Transverse colon (tissue), 4 donors: ENCODE results near the gene BPIFA3. TPM values are rescaled to one million over a fixed set of nuclear protein-coding genes. Genes with fewer than 3 reads are reported as not detected.

Experiments
- DNase-seq: peaks from one replicate; pipeline ENCODE4 v3.0.0-alpha.2; 2019
- H3K27ac ChIP-seq, 4 donors: fragments of 200-600 bp; sonication (generic); 2 replicates each; pipeline ENCODE4 v1.5.1; 2016 to 2018; ENCODE audit warnings: inconsistent platforms in 4 of 4
- H3K27me3 ChIP-seq: fragments of 200-600 bp; sonication (generic); 2 replicates; pipeline ENCODE4 v1.5.1; 2017; ENCODE audit warnings: inconsistent platforms
- H3K36me3 ChIP-seq, 4 donors: fragments of 200-600 bp; sonication (generic); 2 replicates each; pipeline ENCODE4 v1.5.1; 2017 to 2019; ENCODE audit warnings: inconsistent platforms in 4 of 4
- H3K4me1 ChIP-seq, 4 donors: fragments of 200-600 bp; sonication (generic); 2 replicates each; pipeline ENCODE4 v1.5.1; 2017 to 2020; ENCODE audit warnings: inconsistent platforms in 4 of 4
- H3K4me3 ChIP-seq, 4 donors: fragments of 200-600 bp; sonication (generic); 1 replicate in 1 of 4; 2 replicates in 3 of 4; pipeline versions ENCODE4 v1.5.1 to v1.6.1; 2017 to 2019; ENCODE audit warnings: inconsistent platforms in 4 of 4
- H3K9me3 ChIP-seq, 2 donors: fragments of 200-600 bp; sonication (generic); 2 replicates each; pipeline ENCODE4 v1.5.1; 2017 to 2019; ENCODE audit warnings: inconsistent platforms in 2 of 2
- CTCF ChIP-seq, 5 experiments: fragments of 200-600 bp in 3 of 5; fragments of 450-650 bp in 2 of 5; sonication (generic) in 3 of 5; IDR thresholded peaks; 1 replicate in 2 of 5; 2 replicates in 3 of 5; pipeline ENCODE4 v1.5.1; 2016 to 2017; ENCODE audit warnings: antibody characterized with exemption in 5 of 5, inconsistent platforms in 3 of 5, mild to moderate bottlenecking in 2 of 5, moderate library complexity in 1 of 5
- EP300 ChIP-seq: sonication (generic); formaldehyde crosslinking; IDR thresholded peaks from one replicate; pipeline ENCODE4 v1.6.1; 2017; ENCODE audit warnings: antibody characterized with exemption, low read depth
- POLR2A ChIP-seq: fragments of 450-650 bp; IDR thresholded peaks from one replicate; pipeline ENCODE4 v1.6.1; 2016; ENCODE audit warnings: antibody characterized with exemption, mild to moderate bottlenecking, moderate library complexity
- POLR2AphosphoS5 ChIP-seq, 3 donors: sonication (generic); formaldehyde crosslinking; IDR thresholded peaks; one replicate each; pipeline ENCODE4 v1.6.1; 2016; ENCODE audit warnings: antibody characterized with exemption in 3 of 3
- WGBS, 2 donors: methylation state at CpG; one replicate each; pipeline ENCODE4 v1.1.5; 2018; ENCODE audit warnings: low coverage in 1 of 2; 5-methylcytosine and 5-hydroxymethylcytosine counted together
- in situ Hi-C, 4 donors: fragments of 200-750 bp; cut with MboI; loops; one replicate each; pipeline versions ENCODE4 v1.15.0 to v1.15.1; 2017; ENCODE audit warnings: low sequenced_read_pairs in 3 of 4, low pct_ligation_motif_present in 1 of 4, low pct_unique_long_range_greater_than_20kb in 1 of 4
- intact Hi-C: fragments of 100-400 bp; cut with DNase I; formaldehyde crosslinking; loops from one replicate; pipeline ENCODE4 v1.15.1; 2023; ENCODE audit warnings: low total_unique reads
- total RNA-seq, 4 donors: library from RNA; depleted of rRNA; stranded (reverse); fragments of >200 nt; gene quantifications; one replicate each; pipeline ENCODE4 v1.1.0, GENCODE V29; 2016

BPIFA3 gene
- total RNA-seq, 4 donors from 2014 or later, result not detected

DNA sequence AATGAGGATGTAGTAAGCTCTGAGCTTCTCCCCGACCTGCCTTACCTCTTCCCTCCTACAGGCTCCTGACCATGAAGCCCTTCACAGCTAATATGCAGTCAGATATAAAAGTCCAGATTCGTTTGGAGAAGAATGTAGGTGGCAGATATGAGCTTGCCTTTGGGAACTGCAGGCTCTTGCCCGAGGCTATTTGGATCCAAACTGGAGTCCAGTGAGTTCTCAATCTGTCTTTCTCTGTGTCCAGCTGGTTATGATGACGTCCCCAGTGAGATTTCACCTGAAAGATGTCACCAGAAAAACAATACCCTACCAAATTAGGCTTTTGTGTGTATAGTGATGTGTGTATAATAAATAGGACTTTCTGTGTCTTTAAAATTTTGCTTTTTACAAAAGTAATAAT lies 14.7 kb upstream of the BPIFA3 start:
- WGBS, 2 donors, result 50 to 58% methylated on average over 4 of the region's 4 CpGs
- H3K27me3 ChIP-seq, result no peaks in the 10 kb centered on the region
- no peaks in the 10 kb centered on the region for H3K4me1 ChIP-seq
- in situ Hi-C loops, result no loop called here
- H3K36me3 ChIP-seq, result no peaks in the 10 kb centered on the region
- H3K4me3 ChIP-seq, result no peak overlapping the region
- DNase-seq, result no peak
- TF ChIP-seq POLR2A (no peak), CTCF (IDR thresholded peaks at IDR 0.05) (no peak), EP300 (no peak), POLR2AphosphoS5 (IDR thresholded peaks at IDR 0.05) (no peak)
- H3K27ac ChIP-seq, result no peak overlapping the region
- H3K9me3 ChIP-seq, result no peaks in the 10 kb centered on the region
- intact Hi-C loops, result no loop called here

DNA sequence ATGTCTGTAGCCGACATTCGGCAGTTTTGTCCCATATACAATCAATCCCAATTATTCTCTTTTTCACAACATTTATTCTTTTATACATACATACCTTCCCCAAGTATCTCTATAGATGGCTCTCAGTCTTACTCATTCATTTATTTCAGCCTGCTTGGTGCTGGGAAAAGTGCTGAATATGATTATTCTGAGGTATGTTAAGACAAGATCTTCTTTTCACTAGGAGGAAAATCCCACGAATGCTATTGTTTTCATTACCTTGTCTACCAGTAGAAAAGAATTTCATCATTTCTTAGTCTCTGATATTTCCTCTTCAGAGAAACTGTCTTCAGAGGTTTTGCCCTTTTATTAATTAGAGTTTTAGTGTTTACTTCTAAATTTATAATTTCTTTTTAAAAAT lies 13.7 kb upstream of the BPIFA3 start:
- H3K9me3 ChIP-seq, result no peaks in the 10 kb centered on the region
- intact Hi-C loops (no loop called here), in situ Hi-C loops (no loop called here)
- no peaks in the 10 kb centered on the region for H3K36me3 ChIP-seq
- no peaks in the 10 kb centered on the region for H3K4me1 ChIP-seq
- WGBS, 2 donors, result 85 to 86% methylated on average over 3 of the region's 3 CpGs
- no peak overlapping the region for H3K27ac ChIP-seq
- H3K4me3 ChIP-seq, result no peak overlapping the region
- DNase-seq, result no peak
- TF ChIP-seq CTCF (IDR thresholded peaks at IDR 0.05) (no peak), POLR2A (no peak), POLR2AphosphoS5 (IDR thresholded peaks at IDR 0.05) (no peak), EP300 (no peak)
- no peaks in the 10 kb centered on the region for H3K27me3 ChIP-seq

GRCh38 chr20:33209789-33210188 lies 7.4 kb upstream of the BPIFA3 start:
- in situ Hi-C loops, result no loop called here

DNA sequence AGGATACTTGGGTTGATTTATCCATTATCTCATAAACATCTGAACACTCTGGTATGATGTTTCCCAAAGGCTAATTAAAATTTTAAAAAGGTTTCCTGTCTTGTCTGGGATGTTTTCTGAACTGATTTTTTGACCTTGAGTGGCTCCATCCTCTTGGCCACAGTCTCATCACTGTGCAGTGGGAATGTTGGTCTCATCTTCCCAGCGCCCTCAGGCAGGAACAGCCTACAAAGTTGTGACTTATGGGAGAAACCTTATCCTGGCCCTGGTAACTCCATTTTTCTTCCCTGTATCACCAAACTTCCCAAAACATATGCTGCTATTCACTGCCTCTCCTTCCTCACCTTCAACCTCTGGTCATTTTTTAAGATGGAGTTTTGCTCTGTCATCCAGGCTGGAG lies 6.8 kb upstream of the BPIFA3 start:
- no peak overlapping the region for H3K4me3 ChIP-seq
- intact Hi-C loops (no loop called here), in situ Hi-C loops (no loop called here)
- H3K9me3 ChIP-seq, result no peaks in the 10 kb centered on the region
- peaks cover 15% of the 10 kb centered on the region for H3K27me3 ChIP-seq
- no peak overlapping the region for H3K27ac ChIP-seq
- no peak for DNase-seq
- no peaks in the 10 kb centered on the region for H3K4me1 ChIP-seq
- 34% methylated on average over 1 of the region's 1 CpG; no CpG with 5 or more reads in 1 of the 2 donors for WGBS, 2 donors
- H3K36me3 ChIP-seq, result no peaks in the 10 kb centered on the region
- TF ChIP-seq POLR2A (no peak), EP300 (no peak), POLR2AphosphoS5 (IDR thresholded peaks at IDR 0.05) (no peak), CTCF (IDR thresholded peaks at IDR 0.05) (no peak)

More at GRCh38 chr20:33209789-33210188, 7.4 kb upstream of the BPIFA3 start:
- H3K36me3 ChIP-seq, result no peaks in the 10 kb centered on the region
- WGBS, 2 donors, result 7 to 9% methylated on average over 3 to 13 of the region's 13 CpGs
- no peak overlapping the region for H3K27ac ChIP-seq
- intact Hi-C loops, result no loop called here
- H3K4me1 ChIP-seq, result no peaks in the 10 kb centered on the region
- TF ChIP-seq POLR2A (no peak), CTCF (IDR thresholded peaks at IDR 0.05) (no peak), POLR2AphosphoS5 (IDR thresholded peaks at IDR 0.05) (no peak)
- no peaks in the 10 kb centered on the region for H3K9me3 ChIP-seq
- peaks cover 15% of the 10 kb centered on the region for H3K27me3 ChIP-seq
- DNase-seq, result peak; percentile 56
- H3K4me3 ChIP-seq, result no peak overlapping the region
